Subcutaneous abdominal adipose tissue (tissue), 5 donors: ENCODE data around the gene ACOT13.
"Not testable (repeated sequence)": the region's sequence is repeated elsewhere in the genome, so short reads cannot be mapped to it uniquely, and the experiment has no call there.

Experiments
- H3K27ac ChIP-seq: one replicate; pipeline ENCODE4 v1.7.0; 2013; ENCODE audit warnings: low read depth, mild to moderate bottlenecking, inconsistent platforms, low read length, moderate library complexity
- H3K27me3 ChIP-seq, 5 donors: one replicate each; pipeline ENCODE4 v1.7.0; 2013; ENCODE audit warnings: low read length in 5 of 5, inconsistent platforms in 1 of 5; ENCODE audit not compliant: control insufficient read depth in 5 of 5, insufficient read depth in 4 of 5
- H3K36me3 ChIP-seq, 5 donors: one replicate each; pipeline ENCODE4 v1.7.0; 2013; ENCODE audit warnings: low read length in 5 of 5; ENCODE audit not compliant: control insufficient read depth in 5 of 5, insufficient read depth in 5 of 5
- H3K4me1 ChIP-seq, 5 donors: one replicate each; pipeline ENCODE4 v1.7.0; 2013; ENCODE audit warnings: low read length in 5 of 5, mild to moderate bottlenecking in 3 of 5, moderate library complexity in 1 of 5; ENCODE audit not compliant: control insufficient read depth in 5 of 5, insufficient read depth in 5 of 5
- H3K4me3 ChIP-seq, 5 donors: one replicate each; pipeline ENCODE4 v1.7.0; 2013; ENCODE audit warnings: low read length in 5 of 5, low read depth in 1 of 5
- H3K9ac ChIP-seq, 5 donors: one replicate each; pipeline ENCODE4 v1.7.0; 2013; ENCODE audit warnings: low read length in 5 of 5, mild to moderate bottlenecking in 4 of 5, moderate library complexity in 3 of 5
- H3K9me3 ChIP-seq, 5 donors: one replicate each; pipeline ENCODE4 v1.7.0; 2013; ENCODE audit warnings: low read length in 5 of 5; ENCODE audit not compliant: control insufficient read depth in 5 of 5
- donor health status: healthy.
- donor health status: healthy.
- donor health status: healthy.
- donor health status: healthy.
- donor health status: healthy.

ACOT13 gene

DNA sequence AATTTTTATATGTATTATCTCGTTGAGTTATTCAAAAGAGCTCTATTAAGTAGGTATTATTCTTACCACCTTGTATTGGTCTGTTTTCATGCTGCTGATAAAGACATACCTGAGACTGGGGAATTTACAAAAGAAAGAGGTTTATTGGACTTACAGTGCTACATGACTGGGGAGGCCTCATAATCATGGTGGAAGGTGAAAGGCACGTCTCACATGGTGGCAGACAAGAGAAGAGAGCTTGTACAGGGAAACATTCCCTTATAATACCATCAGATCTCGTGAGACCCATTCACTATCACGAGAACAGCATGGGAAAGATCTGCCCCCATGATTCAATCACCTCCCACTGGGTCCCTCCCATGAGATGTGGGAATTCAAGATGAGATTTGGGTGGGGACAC, 87.5 kb downstream of the ACOT13 start:
- H3K27ac ChIP-seq, H3K9me3 ChIP-seq, H3K4me1 ChIP-seq, H3K9ac ChIP-seq, H3K36me3 ChIP-seq, H3K27me3 ChIP-seq, H3K4me3 ChIP-seq: not testable (repeated sequence)
